PFSK-1 (cell line): ENCODE data around the gene WAC. TPM values are rescaled to one million over a fixed set of nuclear protein-coding genes. Genes with fewer than 3 reads are reported as not detected.

Experiments used
- FOXP2 ChIP-seq: optimal IDR thresholded peaks from 2 replicates; pipeline ENCODE3; 2011; ENCODE audit warnings: borderline replicate concordance, control low read depth, inconsistent platforms; ENCODE audit not compliant: insufficient read depth; ENCODE audit errors: extremely low read length, extremely low read depth
- POLR2AphosphoS5 ChIP-seq: IDR thresholded peaks from 2 replicates; pipeline ENCODE4 v1.6.1; 2012; ENCODE audit warnings: low read depth, mild to moderate bottlenecking, control low read depth, low read length, moderate library complexity
- REST ChIP-seq, 2 experiments: IDR thresholded peaks; 2 replicates each; pipeline versions ENCODE4 v1.6.1 to v1.8.0; 2011 to 2012; ENCODE audit warnings: low read depth in 2 of 2, low read length in 2 of 2, control low read depth in 1 of 2, inconsistent platforms in 1 of 2, mild to moderate bottlenecking in 1 of 2, moderate library complexity in 1 of 2; ENCODE audit not compliant: insufficient read depth in 1 of 2
- SIN3A ChIP-seq: IDR thresholded peaks from 2 replicates; pipeline ENCODE4 v1.6.1; 2012; ENCODE audit warnings: mild to moderate bottlenecking, low read length, moderate library complexity, borderline replicate concordance; ENCODE audit not compliant: insufficient read depth
- TAF1 ChIP-seq: IDR thresholded peaks from 2 replicates; pipeline ENCODE4 v1.6.1; 2012; ENCODE audit warnings: low read length, control low read depth, borderline replicate concordance; ENCODE audit not compliant: insufficient read depth
- polyA plus RNA-seq: library from polyadenylated mRNA; unstranded; fragments of >200 nt; gene quantifications from one replicate; pipeline ENCODE4 v1.2.1, GENCODE V29; 2012; ENCODE audit warnings: low read depth, missing spikeins; ENCODE audit not compliant: insufficient read length

Gene WAC
- 86.4 TPM for polyA plus RNA-seq

GRCh38 chr10:28532337-28533185, at the start of gene WAC:
Gene WAC, plus strand, starts transcription at chr10:28533118. Its CDS starts 462 bp downstream, at chr10:28533580.
- TF ChIP-seq POLR2AphosphoS5, result peak; percentile 86; the same call in 1 of the 2 replicates
- TF ChIP-seq TAF1, result peak; percentile 53; the same call in 1 of the 2 replicates
- 0 out of 4 replicates have a peak, but pooled peaks have one; percentile 19 to 21 for TF ChIP-seq REST (IDR thresholded peaks at IDR 0.05; ENCODE audit: insufficient read depth in 1 of 2, low read depth in 2 of 2, low read length in 2 of 2)
- TF ChIP-seq SIN3A, result no peak
- peak; percentile 63 for TF ChIP-seq FOXP2

- TF ChIP-seq FOXP2 (no peak), POLR2AphosphoS5 (no peak), SIN3A (no peak), TAF1 (no peak), REST (IDR thresholded peaks at IDR 0.05; ENCODE audit: insufficient read depth in 1 of 2, low read depth in 2 of 2, low read length in 2 of 2) (no peak)
Measured at GRCh38 chr10:28489206-28489605, 43.7 kb upstream of the WAC start.

- no peak for TF ChIP-seq POLR2AphosphoS5
- TF ChIP-seq FOXP2, result no peak
- TF ChIP-seq TAF1, result no peak
- TF ChIP-seq SIN3A, result no peak
- TF ChIP-seq REST (IDR thresholded peaks at IDR 0.05; ENCODE audit: insufficient read depth in 1 of 2, low read depth in 2 of 2, low read length in 2 of 2), result no peak
Measured at GRCh38 chr10:28492116-28492920, 40.6 kb upstream of the WAC start.

- TF ChIP-seq SIN3A (no peak), REST (IDR thresholded peaks at IDR 0.05; ENCODE audit: insufficient read depth in 1 of 2, low read depth in 2 of 2, low read length in 2 of 2) (no peak), POLR2AphosphoS5 (no peak), FOXP2 (no peak), TAF1 (no peak)
Measured at GRCh38 chr10:28494420-28494819, 38.5 kb upstream of the WAC start.
